Measurements from ENCODE around the gene THUMPD2.

The THUMPD2 gene

GRCh38 chr2:39715095-39715494 lies 64.0 kb downstream of the THUMPD2 start:
- no peak for DNase-seq

DNA sequence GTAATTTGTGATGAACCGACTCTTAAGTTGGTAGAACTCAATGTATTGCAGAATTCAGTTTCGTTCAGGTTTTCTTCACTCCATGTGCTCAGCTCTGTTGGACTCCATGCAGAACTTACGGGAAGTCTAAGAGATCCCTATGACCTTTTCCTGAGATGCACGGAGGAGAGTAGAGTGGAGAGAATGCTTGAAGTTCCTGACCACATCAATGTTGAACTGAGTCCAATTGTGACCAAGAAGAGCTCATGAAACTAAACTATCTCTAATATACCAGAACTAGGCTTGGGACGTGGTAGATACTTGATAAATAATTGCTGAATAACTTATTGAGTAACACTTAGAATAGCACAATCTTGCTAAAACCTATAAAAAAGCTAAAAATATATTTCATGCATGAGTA lies 66.1 kb downstream of the THUMPD2 start:
- DNase-seq: no peak

- DNase-seq: no peak
These were observed 68.3 kb downstream of the THUMPD2 start for GRCh38 chr2:39710807-39711206.

DNA sequence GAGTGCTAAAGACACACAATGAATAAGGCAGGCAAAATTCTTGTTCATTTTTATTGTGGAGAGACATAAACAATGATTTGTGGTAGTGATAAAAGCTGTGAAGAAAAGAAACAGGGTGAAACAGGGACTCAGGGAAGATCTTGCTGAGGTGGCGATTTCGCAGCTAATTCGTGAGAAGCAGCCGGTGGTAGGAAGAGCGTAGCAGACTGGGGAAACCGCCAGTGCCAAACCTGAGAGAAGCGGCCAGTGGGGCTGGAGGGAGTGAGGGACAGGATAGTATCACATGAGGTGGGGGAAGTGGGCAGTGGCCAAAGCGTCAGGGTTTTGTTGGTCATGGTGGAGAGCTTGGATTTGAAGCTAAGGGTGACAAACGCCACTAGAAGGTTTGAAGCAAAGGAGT lies 71.1 kb downstream of the THUMPD2 start:
- DNase-seq: no peak

DNA sequence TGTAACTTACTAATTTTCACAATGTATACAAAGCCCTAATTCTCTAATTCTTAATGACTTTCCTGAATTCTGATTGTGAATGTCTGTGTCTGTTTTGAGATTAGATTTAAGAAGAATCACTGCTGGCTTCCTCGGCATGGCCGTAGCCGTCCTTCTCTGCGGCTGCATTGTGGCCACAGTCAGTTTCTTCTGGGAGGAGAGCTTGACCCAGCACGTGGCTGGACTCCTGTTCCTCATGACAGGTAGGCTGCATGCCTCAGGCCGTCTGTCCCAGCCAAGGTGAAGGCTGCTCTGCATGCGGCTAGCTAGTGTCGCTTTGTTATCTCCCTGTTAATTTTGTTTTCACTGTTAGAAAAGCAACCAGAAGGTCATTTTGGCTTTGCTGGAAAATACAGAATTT lies 72.1 kb downstream of the THUMPD2 start:
- no peak for DNase-seq

DNA sequence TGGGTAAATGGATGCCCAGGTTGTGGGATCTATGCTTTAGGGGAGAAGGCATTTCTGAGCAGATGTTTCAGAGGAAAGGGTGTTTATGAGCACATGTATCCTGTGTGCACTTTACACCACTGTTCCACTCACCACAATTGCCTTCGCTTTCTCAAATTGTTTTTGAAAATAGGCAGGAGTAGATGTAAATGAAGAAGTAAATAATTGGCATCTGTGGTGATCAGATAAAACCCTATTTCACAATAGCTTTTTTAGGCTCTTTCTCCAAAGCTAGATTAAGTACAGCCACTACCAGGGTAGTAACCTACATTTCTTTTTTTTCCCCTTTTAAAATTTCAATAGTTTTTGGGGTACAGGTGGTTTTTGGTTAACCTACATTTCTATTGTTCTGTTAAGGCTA lies 72.7 kb downstream of the THUMPD2 start:
- DNase-seq: no peak

DNA sequence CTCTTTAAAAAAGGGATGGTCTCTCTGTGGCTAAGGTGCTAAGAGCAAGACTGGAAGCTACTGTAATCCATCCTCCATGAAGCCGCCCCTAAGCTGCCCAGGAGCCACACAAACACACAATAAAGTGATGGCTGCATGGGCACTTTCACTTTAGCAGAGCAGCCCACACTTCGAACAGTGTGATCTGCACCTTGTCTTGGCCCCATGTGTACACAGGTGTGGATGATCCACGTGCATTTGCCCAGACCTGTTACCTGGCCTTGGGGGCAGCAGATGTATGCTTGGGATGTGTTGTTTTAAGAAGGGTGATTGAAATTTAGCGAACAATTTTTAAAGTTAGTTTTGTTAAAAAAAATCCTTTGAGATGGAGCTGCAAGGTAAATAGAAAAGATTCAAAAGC lies 73.4 kb downstream of the THUMPD2 start:
- peak; percentile 86 for DNase-seq

DNA sequence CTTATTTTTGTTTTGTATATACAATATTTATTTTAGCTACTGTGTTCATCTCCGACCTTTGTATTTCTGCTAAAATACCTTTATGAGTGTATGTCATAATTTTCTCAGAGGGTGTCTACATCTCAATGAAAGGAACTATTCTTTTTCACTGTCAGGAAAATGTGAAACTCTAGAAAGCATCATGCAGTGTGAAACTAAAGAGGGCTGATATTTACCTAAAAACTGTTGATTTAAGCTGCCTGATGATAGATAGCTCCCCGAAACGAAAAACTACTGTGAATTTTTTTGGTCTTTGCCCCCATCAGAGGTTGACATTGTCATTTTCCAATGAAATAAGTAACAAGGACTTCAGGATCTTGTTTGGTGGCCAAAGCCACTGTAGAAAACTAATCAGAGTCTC lies 74.5 kb downstream of the THUMPD2 start:
- peak; percentile 87 for DNase-seq

- DNase-seq: peak; percentile 19
These were observed 75.7 kb downstream of the THUMPD2 start for GRCh38 chr2:39703181-39703872.

DNA sequence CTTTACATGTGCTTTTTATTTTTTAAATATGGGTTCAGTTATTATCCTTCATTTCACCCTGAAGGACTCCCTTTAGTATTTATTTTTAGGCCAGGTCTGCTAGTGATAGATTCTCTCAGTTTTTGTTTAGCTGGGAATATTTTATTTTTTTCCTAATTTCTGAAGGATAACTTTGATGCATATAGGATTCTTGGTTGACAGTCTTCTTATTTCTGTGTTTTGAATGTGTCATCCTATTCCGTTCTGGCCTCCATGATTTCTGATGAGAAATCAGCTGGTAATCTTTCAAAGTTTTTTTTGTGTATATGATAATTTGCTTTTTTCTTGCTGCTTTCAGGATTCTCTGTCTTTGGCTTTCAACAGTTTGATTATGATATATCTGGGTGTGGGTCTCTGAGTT lies 77.9 kb downstream of the THUMPD2 start:
- DNase-seq: no peak

DNA sequence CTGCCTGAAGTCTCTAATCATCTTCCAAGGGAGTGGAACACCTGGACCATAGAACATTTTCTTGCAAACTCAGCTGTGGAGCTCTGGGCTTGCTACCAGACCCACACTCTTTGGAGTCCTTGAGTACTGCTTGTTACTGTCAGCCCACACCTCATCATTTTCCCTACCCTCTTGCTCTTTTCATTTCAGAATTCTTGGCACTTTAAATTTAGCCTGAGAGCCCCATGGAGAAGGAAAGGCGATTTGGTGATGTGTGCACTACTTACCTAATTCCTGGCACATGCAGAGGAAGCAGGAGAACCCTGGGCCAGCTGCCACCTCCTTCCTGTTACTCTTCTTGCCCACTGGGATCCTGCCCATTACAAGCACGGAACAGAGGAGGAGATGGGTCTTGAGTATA lies 81.6 kb downstream of the THUMPD2 start:
- peak; percentile 29 for DNase-seq

DNA sequence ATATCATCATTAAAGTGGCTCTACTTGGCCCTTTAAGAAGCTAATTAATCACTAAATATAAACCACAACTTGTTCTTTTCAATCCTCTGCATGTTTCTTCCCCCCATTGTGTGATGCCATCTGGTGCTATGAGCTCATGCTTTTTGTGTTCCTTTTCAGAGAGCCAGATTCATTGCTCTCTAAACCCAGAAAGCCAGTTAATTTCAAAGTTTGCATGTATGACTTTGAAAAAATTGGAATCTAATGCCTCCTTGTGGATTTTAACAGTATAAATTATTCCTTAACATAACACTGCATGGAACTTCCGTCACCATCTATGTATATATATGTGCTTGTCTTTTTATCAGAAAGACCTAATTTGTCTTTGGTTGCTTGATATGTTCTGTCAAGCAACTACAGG lies 82.2 kb downstream of the THUMPD2 start:
- peak; percentile 69 for DNase-seq

- DNase-seq: peak; percentile 95
These were observed 82.9 kb downstream of the THUMPD2 start for GRCh38 chr2:39696101-39696553.

- DNase-seq: no peak
These were observed 85.8 kb downstream of the THUMPD2 start for GRCh38 chr2:39693245-39693644.

- peak; percentile 71 for DNase-seq
These were observed 89.2 kb downstream of the THUMPD2 start for GRCh38 chr2:39689876-39690275.

- DNase-seq: peak; percentile 79
These were observed 89.7 kb downstream of the THUMPD2 start for GRCh38 chr2:39689272-39689841.

DNA sequence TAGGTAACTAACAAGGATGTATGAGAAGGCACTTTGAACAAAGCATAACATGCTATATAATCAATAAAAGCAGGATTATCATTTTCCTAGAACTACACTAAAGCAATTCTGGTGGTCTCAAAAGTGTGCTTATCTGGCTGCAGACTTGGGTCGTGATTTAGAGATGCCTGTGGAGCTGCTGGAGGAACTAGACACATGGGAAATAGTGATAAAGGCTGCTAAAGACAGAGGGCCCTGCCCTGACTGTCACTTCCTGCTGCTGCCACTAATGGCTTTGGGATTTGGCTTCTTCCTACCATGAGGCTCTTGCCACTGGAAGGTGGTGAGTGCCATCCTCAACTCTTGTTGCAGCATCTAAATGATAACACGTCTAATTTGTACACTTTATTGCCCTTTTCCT lies 90.9 kb downstream of the THUMPD2 start:
- peak; percentile 48 for DNase-seq

GRCh38 chr2:39686456-39686855 lies 92.6 kb downstream of the THUMPD2 start:
- DNase-seq: no peak

All from NCI-H146 (cell line).